Smooth muscle cell (in vitro differentiated cells): ENCODE data around the gene CRB3. TPM values are rescaled to one million over a fixed set of nuclear protein-coding genes. Genes with fewer than 3 reads are reported as not detected.

Experiments used
- DNase-seq: peaks from one replicate; lab custom pipeline; 2025; ENCODE audit not compliant: unreplicated experiment; lab: John Stamatoyannopoulos, UW
- H2AFZ ChIP-seq: fragments of 200-600 bp; sonication (generic); 2 replicates; pipeline ENCODE4 v1.6.0; 2016; ENCODE audit warnings: antibody characterized with exemption, low read depth, mild to moderate bottlenecking
- H3F3A ChIP-seq: fragments of 200-600 bp; sonication (generic); 2 replicates; pipeline ENCODE4 v1.6.0; 2017; ENCODE audit warnings: antibody characterized with exemption, low read depth
- H3K27ac ChIP-seq: fragments of 200-600 bp; sonication (generic); 2 replicates; pipeline ENCODE4 v1.5.1; 2016; ENCODE audit warnings: low read depth, mild to moderate bottlenecking
- H3K27me3 ChIP-seq: fragments of 200-600 bp; sonication (generic); 2 replicates; pipeline ENCODE4 v1.6.1; 2016; ENCODE audit warnings: low read depth, mild to moderate bottlenecking
- H3K36me3 ChIP-seq: fragments of 200-600 bp; sonication (generic); 2 replicates; pipeline ENCODE4 v1.5.1; 2016; ENCODE audit warnings: low read depth
- H3K4me1 ChIP-seq: fragments of 200-600 bp; sonication (generic); 2 replicates; pipeline ENCODE4 v1.5.1; 2016; ENCODE audit warnings: low read depth
- H3K4me2 ChIP-seq: fragments of 200-600 bp; sonication (generic); 2 replicates; pipeline ENCODE4 v1.6.0; 2016; ENCODE audit warnings: mild to moderate bottlenecking
- H3K4me3 ChIP-seq: fragments of 200-600 bp; sonication (generic); 2 replicates; pipeline ENCODE4 v1.5.1; 2016; ENCODE audit warnings: mild to moderate bottlenecking
- H3K79me2 ChIP-seq: fragments of 200-600 bp; sonication (generic); 2 replicates; pipeline ENCODE4 v1.6.0; 2016; ENCODE audit warnings: low read depth, mild to moderate bottlenecking
- H3K9ac ChIP-seq: fragments of 200-600 bp; sonication (generic); 2 replicates; pipeline ENCODE4 v1.6.0; 2016; ENCODE audit warnings: low read depth
- H3K9me3 ChIP-seq: fragments of 200-600 bp; sonication (generic); replicated peaks from 2 replicates; pipeline ENCODE4 v1.5.1; 2016; ENCODE audit warnings: low read depth
- H4K20me1 ChIP-seq: fragments of 200-600 bp; sonication (generic); 2 replicates; pipeline ENCODE4 v1.6.0; 2016; ENCODE audit warnings: low read depth
- CTCF ChIP-seq: fragments of 200-600 bp; sonication (generic); IDR thresholded peaks from 2 replicates; pipeline ENCODE4 v1.5.1; 2017; ENCODE audit warnings: borderline replicate concordance, mild to moderate bottlenecking, antibody characterized with exemption; ENCODE audit not compliant: insufficient read depth, poor library complexity, severe bottlenecking
- WGBS: methylation state at CpG from one replicate; pipeline ENCODE4 v1.1.7; 2016; ENCODE audit warnings: low lambda C conversion rate; 5-methylcytosine and 5-hydroxymethylcytosine counted together
- polyA plus RNA-seq: library from polyadenylated mRNA; unstranded; fragments of >200 nt; fragmentation: Nextera tagmentation; extraction: Ambion mirVana; gene quantifications from 2 replicates; pipeline ENCODE4 v1.2.1, GENCODE V29; 2016
- total RNA-seq: library from RNA; depleted of rRNA; stranded (reverse); fragments of >200 nt; gene quantifications from 2 replicates; pipeline ENCODE4 v1.2.3, GENCODE V29; 2014

CRB3 gene
- total and polyA plus RNA-seq, 2 experiments from 2014 or later: 2.5 to 4.0 TPM

GRCh38 chr19:6499052-6499790 is 35.1 kb downstream of the CRB3 start:
- H3K27ac ChIP-seq: no peak overlapping the region
- H3K36me3 ChIP-seq: no peaks in the 10 kb centered on the region
- H2AFZ ChIP-seq: no peak overlapping the region
- no peak overlapping the region for H3K4me3 ChIP-seq
- no peaks in the 10 kb centered on the region for H3K79me2 ChIP-seq
- no peaks in the 10 kb centered on the region for H3K9me3 ChIP-seq
- H3K4me2 ChIP-seq: no peak overlapping the region
- peaks cover 7% of the 10 kb centered on the region for H3K4me1 ChIP-seq
- DNase-seq: no peak
- H3K27me3 ChIP-seq: peaks cover 49% of the 10 kb centered on the region
- no peak for TF ChIP-seq CTCF
- WGBS: 84% methylated on average over 17 of the region's 17 CpGs
- no peaks in the 10 kb centered on the region for H3F3A ChIP-seq
- H3K9ac ChIP-seq: no peak overlapping the region
- no peaks in the 10 kb centered on the region for H4K20me1 ChIP-seq

DNA sequence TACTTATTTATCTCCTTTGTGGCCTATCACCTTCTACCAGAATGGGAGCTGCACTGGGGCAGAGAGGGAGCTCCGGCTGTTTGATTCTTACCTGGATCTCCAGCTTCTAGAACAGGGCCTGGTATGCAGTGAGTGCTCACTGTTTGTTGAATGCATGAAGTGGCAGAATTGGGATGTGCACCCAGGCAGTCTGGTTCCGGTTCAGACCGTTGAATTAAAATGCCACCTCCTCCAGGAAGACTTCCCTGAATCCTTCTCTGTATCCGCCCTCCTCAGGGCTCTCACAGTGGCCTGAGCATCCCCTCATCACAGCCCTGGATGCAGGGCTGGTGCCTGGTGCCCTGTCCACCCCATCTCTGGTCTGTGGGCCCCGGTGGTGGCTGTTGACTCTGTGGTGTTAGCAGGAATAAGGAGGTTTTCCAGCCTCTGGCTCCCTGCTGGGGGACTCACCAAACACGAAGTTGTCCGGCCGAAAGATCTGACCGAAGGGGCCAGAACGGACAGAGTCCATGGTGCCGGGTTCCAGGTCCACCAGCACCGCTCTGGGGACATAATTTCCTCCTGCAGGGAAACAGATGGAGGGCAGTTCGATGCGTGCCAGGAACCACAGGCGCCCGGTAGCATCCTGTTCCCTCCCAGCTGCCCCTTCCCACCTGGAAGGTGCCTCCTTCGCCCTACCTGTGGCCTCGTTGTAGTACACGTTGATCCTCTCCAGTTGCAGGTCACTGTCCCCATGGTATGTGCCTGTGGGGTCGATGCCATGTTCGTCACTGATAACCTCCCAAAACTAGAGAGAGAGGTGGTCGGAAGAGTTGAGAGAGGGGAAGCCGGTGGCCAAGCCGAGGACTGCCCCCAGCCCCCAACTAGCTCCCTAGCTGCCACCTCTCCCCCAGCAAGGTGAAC is 37.0 kb downstream of the CRB3 start:
- Histone ChIP-seq H3K79me2 (no peaks in the 10 kb centered on the region), H3K9ac (no peak overlapping the region), H3K36me3 (no peaks in the 10 kb centered on the region), H3K27me3 (peaks cover 49% of the 10 kb centered on the region), H3K9me3 (no peaks in the 10 kb centered on the region), H3K27ac (no peak overlapping the region), H3K4me1 (peaks cover 7% of the 10 kb centered on the region), H3F3A (no peaks in the 10 kb centered on the region), H3K4me2 (no peak overlapping the region), H2AFZ (no peak overlapping the region), H3K4me3 (no peak overlapping the region), H4K20me1 (no peaks in the 10 kb centered on the region)
- TF ChIP-seq CTCF: no peak
- no peak for DNase-seq
- 69% methylated on average over 22 of the region's 24 CpGs for WGBS

GRCh38 chr19:6501740-6502648 is 37.9 kb downstream of the CRB3 start, which contains the start of gene TUBB4A:
TSS of gene TUBB4A (minus strand) at chr19:6502309. CDS start at chr19:6502212, 97 bp downstream.
- peaks cover 49% of the 10 kb centered on the region for H3K27me3 ChIP-seq

More at GRCh38 chr19:6501740-6502648, 37.9 kb downstream of the CRB3 start, which contains the start of gene TUBB4A:
- H3K4me1 ChIP-seq: peaks cover 7% of the 10 kb centered on the region
- no peak within 1 kb of the TSS for H2AFZ ChIP-seq
- TF ChIP-seq CTCF: no peak
- no peaks in the 10 kb centered on the region for H3K9me3 ChIP-seq
- H3F3A ChIP-seq: no peaks in the 10 kb centered on the region
- peak within 1 kb of the TSS; percentile 79 for H3K4me2 ChIP-seq
- no peak within 1 kb of the TSS for H3K27ac ChIP-seq
- peak within 1 kb of the TSS; percentile 43 for H3K4me3 ChIP-seq
- no peak for DNase-seq
- no peaks in the 10 kb centered on the region for H3K79me2 ChIP-seq
- H3K36me3 ChIP-seq: no peaks in the 10 kb centered on the region
- no peak within 1 kb of the TSS for H3K9ac ChIP-seq
- H4K20me1 ChIP-seq: no peaks in the 10 kb centered on the region
- WGBS: 5% methylated on average over 53 of the region's 71 CpGs
